ENCODE measurements around the gene RESF1.

The RESF1 gene

GRCh38 chr12:32003654-32004053 is 44.4 kb downstream of the RESF1 start:
- ChIA-PET POLR2A (no interaction called here), CTCF (no interaction called here)
- no peak overlapping the region for H3K4me3 ChIP-seq (ENCODE audit: low read depth, low read length)
- no peak for DNase-seq (ENCODE audit: low read depth, low spot score)
- TF ChIP-seq, protein P1, sequence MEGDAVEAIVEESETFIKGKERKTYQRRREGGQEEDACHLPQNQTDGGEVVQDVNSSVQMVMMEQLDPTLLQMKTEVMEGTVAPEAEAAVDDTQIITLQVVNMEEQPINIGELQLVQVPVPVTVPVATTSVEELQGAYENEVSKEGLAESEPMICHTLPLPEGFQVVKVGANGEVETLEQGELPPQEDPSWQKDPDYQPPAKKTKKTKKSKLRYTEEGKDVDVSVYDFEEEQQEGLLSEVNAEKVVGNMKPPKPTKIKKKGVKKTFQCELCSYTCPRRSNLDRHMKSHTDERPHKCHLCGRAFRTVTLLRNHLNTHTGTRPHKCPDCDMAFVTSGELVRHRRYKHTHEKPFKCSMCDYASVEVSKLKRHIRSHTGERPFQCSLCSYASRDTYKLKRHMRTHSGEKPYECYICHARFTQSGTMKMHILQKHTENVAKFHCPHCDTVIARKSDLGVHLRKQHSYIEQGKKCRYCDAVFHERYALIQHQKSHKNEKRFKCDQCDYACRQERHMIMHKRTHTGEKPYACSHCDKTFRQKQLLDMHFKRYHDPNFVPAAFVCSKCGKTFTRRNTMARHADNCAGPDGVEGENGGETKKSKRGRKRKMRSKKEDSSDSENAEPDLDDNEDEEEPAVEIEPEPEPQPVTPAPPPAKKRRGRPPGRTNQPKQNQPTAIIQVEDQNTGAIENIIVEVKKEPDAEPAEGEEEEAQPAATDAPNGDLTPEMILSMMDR (IDR thresholded peaks at IDR 0.05; ENCODE audit: insufficient read depth, low read length, missing control alignments) = no peak

DNA sequence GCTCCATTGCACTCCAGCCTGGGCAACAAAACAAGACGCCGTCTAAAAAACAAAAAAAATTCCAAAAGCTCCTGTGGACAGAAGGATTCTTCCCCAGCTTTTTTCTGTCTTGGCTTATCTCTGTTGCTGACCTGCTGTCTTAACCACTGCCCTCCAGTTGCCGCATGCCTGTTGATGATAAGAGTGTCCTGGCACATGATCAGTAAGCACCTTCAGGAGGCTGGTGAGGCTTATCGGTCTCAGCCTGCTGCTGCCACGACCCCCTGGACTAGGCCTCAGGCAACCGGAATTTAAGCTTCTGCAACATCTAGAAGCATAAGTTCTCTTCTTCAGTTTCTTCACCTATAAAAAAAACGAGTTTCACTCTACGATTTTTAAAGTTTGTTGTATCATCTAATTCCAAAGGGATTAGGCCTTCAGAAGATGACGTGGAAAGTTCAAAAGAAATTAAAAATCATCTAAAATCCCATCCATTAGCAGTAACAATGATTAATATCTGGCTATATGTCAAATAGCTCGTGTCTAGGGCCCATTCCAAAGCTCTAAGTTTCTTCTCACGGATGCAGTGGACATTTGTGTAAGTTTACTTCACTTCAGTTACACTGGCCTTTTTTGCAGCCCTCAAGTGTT is 46.4 kb downstream of the RESF1 start:
- TF ChIP-seq, protein P1 (IDR thresholded peaks at IDR 0.05; ENCODE audit: insufficient read depth, low read length, missing control alignments) = no peak
- ChIA-PET POLR2A (no interaction called here), CTCF (no interaction called here)
- no peak overlapping the region for H3K4me3 ChIP-seq (ENCODE audit: low read depth, low read length)
- DNase-seq (ENCODE audit: low read depth, low spot score) = no peak
